Measurements from ENCODE around the gene GAS7.

DNA sequence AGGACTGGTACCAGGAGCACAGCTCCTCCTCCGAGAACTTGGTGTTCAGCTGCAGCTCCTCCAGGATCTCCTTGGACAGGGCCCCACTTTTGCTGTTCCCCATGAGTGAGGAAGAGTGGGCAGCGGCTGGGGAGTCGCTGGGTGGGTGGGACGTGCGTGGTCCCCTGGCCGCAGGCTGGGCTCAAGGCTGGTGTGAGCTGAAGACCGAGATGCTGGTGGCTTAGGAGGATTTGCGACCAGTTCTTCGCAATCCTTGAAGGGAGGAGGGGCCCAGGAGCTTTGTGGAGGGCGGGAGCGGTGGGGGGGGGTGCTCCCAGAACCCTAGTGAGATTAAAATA lies 293.4 kb downstream of the GAS7 start, which contains the start of gene RCVRN:
- TF ChIP-seq POLR2A (IDR thresholded peaks at IDR 0.05): no peak
- TF ChIP-seq, protein P1, sequence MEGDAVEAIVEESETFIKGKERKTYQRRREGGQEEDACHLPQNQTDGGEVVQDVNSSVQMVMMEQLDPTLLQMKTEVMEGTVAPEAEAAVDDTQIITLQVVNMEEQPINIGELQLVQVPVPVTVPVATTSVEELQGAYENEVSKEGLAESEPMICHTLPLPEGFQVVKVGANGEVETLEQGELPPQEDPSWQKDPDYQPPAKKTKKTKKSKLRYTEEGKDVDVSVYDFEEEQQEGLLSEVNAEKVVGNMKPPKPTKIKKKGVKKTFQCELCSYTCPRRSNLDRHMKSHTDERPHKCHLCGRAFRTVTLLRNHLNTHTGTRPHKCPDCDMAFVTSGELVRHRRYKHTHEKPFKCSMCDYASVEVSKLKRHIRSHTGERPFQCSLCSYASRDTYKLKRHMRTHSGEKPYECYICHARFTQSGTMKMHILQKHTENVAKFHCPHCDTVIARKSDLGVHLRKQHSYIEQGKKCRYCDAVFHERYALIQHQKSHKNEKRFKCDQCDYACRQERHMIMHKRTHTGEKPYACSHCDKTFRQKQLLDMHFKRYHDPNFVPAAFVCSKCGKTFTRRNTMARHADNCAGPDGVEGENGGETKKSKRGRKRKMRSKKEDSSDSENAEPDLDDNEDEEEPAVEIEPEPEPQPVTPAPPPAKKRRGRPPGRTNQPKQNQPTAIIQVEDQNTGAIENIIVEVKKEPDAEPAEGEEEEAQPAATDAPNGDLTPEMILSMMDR (IDR thresholded peaks at IDR 0.05): no peak

All from stomach (tissue), 4 donors.